ENCODE results near the gene GRIK4.

DNA sequence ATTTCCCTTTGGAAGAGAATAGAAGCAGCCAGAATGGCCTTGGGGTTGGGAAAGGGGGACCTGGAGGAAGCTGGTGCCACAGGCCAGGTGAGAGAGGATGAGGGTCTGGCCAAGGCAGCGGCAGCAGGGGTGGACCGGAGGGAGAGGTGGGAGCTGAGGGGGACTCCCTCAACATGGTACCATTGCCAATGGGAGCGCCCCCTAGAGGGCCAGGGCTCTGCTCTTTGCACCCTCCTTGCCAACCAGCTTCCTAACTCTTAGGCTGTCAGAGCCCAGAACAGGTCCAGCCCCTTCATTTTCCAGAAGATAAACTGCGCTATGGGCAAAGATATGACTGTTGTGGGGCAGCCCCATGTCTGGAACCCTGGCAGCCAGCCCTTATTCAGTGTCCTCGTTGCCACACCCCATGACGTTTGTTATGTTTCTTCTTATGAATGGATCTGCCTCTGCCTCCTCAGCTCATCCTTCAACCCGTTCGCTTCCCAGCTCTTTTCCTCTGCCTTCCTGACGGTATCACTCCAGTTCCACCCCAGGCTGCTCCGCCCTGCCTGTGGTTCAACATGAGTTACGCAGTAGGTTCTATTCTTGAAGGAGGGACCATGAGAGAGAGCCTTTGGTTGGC, 185.2 kb downstream of the GRIK4 start:
- TF ChIP-seq CTCF (IDR thresholded peaks at IDR 0.05; ENCODE audit: insufficient read depth, low read length) (no peak), POLR2AphosphoS5 (IDR thresholded peaks at IDR 0.05; ENCODE audit: low read depth) (no peak)
